Astrocyte of the cerebellum (primary cell): ENCODE measurements around the gene FOXE3.

Experiments
- DNase-seq: peaks from one replicate; pipeline ENCODE4 v3.0.0-alpha.2; 2011; ENCODE audit warnings: low read depth
- H3K4me3 ChIP-seq: 2 replicates; pipeline ENCODE4 v1.5.1; 2011; ENCODE audit warnings: mild to moderate bottlenecking, low read depth, low read length, moderate library complexity
- CTCF ChIP-seq: IDR thresholded peaks from 2 replicates; pipeline ENCODE4 v1.5.1; 2012; ENCODE audit warnings: low read length, low read depth, moderate library complexity, mild to moderate bottlenecking; ENCODE audit errors: missing control alignments
- in situ Hi-C: cut with HindIII; loops from 2 replicates; pipeline ENCODE4 v1.10.0; 2017; ENCODE audit warnings: low sequenced_read_pairs

Gene FOXE3

GRCh38 chr1:47439819-47440598, 23.9 kb downstream of the FOXE3 start:
- no peak for DNase-seq
- TF ChIP-seq CTCF, result no peak
- in situ Hi-C loops, result no loop called here
- H3K4me3 ChIP-seq, result no peak overlapping the region

- no peak for DNase-seq
- in situ Hi-C loops, result no loop called here
- TF ChIP-seq CTCF, result no peak
- H3K4me3 ChIP-seq, result no peak overlapping the region
Observed at GRCh38 chr1:47440599-47441081, 24.6 kb downstream of the FOXE3 start.

GRCh38 chr1:47441450-47442106, 25.5 kb downstream of the FOXE3 start:
- in situ Hi-C loops, result no loop called here
- DNase-seq, result no peak
- no peak for TF ChIP-seq CTCF
- H3K4me3 ChIP-seq, result no peak overlapping the region

GRCh38 chr1:47442202-47442601, 26.1 kb downstream of the FOXE3 start:
- in situ Hi-C loops, result no loop called here
- no peak for DNase-seq
- TF ChIP-seq CTCF, result no peak
- H3K4me3 ChIP-seq, result no peak overlapping the region

DNA sequence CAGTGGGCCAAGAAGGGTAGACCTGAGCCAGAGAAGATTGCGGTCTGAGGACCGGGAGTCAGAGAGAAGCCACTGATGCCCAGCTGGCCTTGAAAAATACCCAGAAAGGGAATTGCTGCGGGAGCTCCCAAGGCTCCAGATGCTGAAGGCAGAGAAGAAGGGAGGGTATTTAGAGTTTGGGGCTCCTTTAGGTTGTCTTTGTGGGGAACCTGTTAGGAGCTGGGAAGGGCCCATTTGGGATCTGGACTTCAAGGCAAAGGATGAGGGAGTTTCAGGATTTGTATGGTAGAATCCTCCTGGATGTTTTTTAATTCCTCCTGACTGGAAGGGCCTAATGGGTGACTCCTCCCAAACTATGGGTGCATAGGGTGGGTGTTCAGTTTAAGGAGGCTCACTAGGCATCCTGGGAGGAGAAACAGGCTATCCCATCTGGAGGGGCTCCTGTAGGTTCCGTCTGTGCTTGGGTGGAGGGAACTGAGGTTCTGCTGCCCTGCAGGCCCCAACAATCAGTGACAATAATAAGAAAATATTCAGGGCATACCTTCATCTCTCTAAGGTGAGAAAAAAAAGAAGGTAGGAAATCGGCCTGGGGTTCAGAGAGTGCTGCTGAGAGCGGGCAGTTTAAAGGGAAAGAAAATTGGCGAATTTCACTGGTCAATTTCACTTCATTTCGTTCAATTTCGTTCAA, 26.9 kb downstream of the FOXE3 start:
- in situ Hi-C loops, result no loop called here
- no peak overlapping the region for H3K4me3 ChIP-seq
- DNase-seq, result no peak
- no peak for TF ChIP-seq CTCF

DNA sequence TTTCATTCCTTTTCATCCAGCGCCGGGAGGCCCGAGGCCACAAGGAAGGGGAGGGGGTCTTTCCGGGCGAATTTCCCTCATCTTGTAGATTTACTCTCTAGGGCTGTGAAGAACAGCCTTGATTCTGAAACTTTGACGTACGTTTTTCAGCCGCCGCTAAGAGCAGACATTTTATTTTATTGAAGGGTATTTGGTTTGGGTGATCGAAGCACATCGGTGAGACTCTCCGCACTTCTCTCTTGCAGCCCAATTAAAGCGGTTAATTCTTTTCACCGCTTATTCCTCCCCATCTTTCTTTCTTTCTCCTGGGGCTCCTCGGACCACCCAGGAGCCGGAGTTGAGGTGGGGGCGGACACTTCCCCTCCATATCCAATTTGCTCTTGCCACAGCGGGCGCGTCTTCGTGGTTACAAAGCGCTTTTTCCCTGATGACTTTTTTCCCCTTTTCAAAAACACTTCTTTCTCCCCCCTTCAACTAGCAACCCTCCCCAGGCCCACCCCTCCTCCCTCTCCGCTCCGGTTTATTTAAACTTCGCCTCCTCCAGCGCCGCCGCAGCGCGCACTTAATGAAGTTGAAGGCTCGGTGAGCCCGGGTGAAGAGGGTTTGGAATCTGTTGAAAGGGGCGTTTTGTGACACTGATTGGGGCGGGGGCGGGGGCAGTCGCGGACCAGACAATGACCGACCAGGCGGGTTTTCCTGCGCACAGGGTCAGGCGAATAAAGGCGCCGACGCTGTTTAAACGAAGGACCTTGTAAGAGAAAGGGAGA, 27.6 kb downstream of the FOXE3 start:
- in situ Hi-C loops, result no loop called here

More for the DNA sequence above, 27.6 kb downstream of the FOXE3 start:
- DNase-seq, result no peak
- no peak overlapping the region for H3K4me3 ChIP-seq
- no peak for TF ChIP-seq CTCF
